ENCODE results near the gene WDR1.

GRCh38 chr4:10158333-10158942, 41.8 kb upstream of the WDR1 start:
- no peak for TF ChIP-seq EZH2 (IDR thresholded peaks at IDR 0.05; ENCODE audit: low read length, missing control alignments)
- TF ChIP-seq, protein P1, sequence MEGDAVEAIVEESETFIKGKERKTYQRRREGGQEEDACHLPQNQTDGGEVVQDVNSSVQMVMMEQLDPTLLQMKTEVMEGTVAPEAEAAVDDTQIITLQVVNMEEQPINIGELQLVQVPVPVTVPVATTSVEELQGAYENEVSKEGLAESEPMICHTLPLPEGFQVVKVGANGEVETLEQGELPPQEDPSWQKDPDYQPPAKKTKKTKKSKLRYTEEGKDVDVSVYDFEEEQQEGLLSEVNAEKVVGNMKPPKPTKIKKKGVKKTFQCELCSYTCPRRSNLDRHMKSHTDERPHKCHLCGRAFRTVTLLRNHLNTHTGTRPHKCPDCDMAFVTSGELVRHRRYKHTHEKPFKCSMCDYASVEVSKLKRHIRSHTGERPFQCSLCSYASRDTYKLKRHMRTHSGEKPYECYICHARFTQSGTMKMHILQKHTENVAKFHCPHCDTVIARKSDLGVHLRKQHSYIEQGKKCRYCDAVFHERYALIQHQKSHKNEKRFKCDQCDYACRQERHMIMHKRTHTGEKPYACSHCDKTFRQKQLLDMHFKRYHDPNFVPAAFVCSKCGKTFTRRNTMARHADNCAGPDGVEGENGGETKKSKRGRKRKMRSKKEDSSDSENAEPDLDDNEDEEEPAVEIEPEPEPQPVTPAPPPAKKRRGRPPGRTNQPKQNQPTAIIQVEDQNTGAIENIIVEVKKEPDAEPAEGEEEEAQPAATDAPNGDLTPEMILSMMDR (conservative IDR thresholded peaks at IDR 0.05 in 1 of 2, IDR thresholded peaks at IDR 0.05 in 1 of 2; ENCODE audit: low read depth in 1 of 2, low read length in 2 of 2) = no peak
